K562 (cell line): ENCODE results near the gene SUPT3H. TPM values are rescaled to one million over a fixed set of nuclear protein-coding genes. Genes with fewer than 3 reads are reported as not detected.
A peak's percentile ranks its signal among the peaks of the same experiment; 100 is the strongest.

Source experiments
- ATF4 ChIP-seq: fragments of 450-650 bp; formaldehyde crosslinking; IDR thresholded peaks from 2 replicates; pipeline ENCODE4 v1.4.0; 2022; ENCODE audit warnings: mild to moderate bottlenecking, moderate library complexity
- CC2D1A ChIP-seq: fragments of 450-650 bp; IDR thresholded peaks from 2 replicates; pipeline ENCODE4 v1.6.1; 2017; ENCODE audit warnings: mild to moderate bottlenecking
- CREBBP ChIP-seq: IDR thresholded peaks from one replicate; pipeline ENCODE4 v1.6.1; 2012; ENCODE audit warnings: low read depth, mild to moderate bottlenecking, control low read depth, inconsistent platforms, low read length
- E2F3 ChIP-seq: fragments of 250-450 bp; sonication (Bioruptor Pico); IDR thresholded peaks from 2 replicates; pipeline ENCODE4 v1.4.0; 2020; ENCODE audit warnings: mild to moderate bottlenecking
- GABPB1 ChIP-seq: sonication (generic); formaldehyde crosslinking; IDR thresholded peaks from 2 replicates; pipeline ENCODE4 v1.8.0; 2022; ENCODE audit warnings: mild to moderate bottlenecking, missing genetic modification reagents
- GATA2 ChIP-seq: sonication (generic); formaldehyde crosslinking; IDR thresholded peaks from 2 replicates; pipeline ENCODE4 v1.4.0; 2020; ENCODE audit warnings: mild to moderate bottlenecking, missing genetic modification reagents
- MCM7 ChIP-seq, 2 experiments: fragments of 450-650 bp; IDR thresholded peaks; 2 replicates each; pipeline ENCODE4 v1.6.1; 2016 to 2018
- MTA3 ChIP-seq: fragments of 450-650 bp; formaldehyde crosslinking; IDR thresholded peaks from 2 replicates; pipeline ENCODE4 v1.6.1; 2017; ENCODE audit warnings: mild to moderate bottlenecking, borderline replicate concordance
- REST ChIP-seq, 2 experiments: fragments of 450-650 bp; formaldehyde crosslinking in 1 of 2; IDR thresholded peaks; 2 replicates each; pipeline versions ENCODE4 v1.4.0 to v1.6.1; 2014 to 2020; ENCODE audit warnings: mild to moderate bottlenecking in 2 of 2, borderline replicate concordance in 1 of 2, low read depth in 1 of 2
- SAFB ChIP-seq: fragments of 200-400 bp; formaldehyde crosslinking; IDR thresholded peaks from 2 replicates; pipeline ENCODE4 v1.6.1; 2017; ENCODE audit warnings: low read depth, low read length, borderline replicate concordance
- SMAD3 ChIP-seq: fragments of 450-650 bp; formaldehyde crosslinking; conservative IDR thresholded peaks from 2 replicates; pipeline ENCODE4 v1.4.0; 2020; ENCODE audit warnings: mild to moderate bottlenecking
- TAF7 ChIP-seq: fragments of 450-650 bp; IDR thresholded peaks from 2 replicates; pipeline ENCODE4 v1.6.1; 2016; ENCODE audit warnings: missing genetic modification characterization, missing compliant biosample characterization
- TOE1 ChIP-seq, 2 experiments: fragments of 450-650 bp in 1 of 2; sonication (generic) in 1 of 2; formaldehyde crosslinking in 1 of 2; IDR thresholded peaks; 2 replicates each; pipeline versions ENCODE4 v1.7.1 to v1.8.0; 2016 to 2022; ENCODE audit warnings: borderline replicate concordance in 2 of 2, mild to moderate bottlenecking in 2 of 2, antibody characterized with exemption in 1 of 2, inconsistent platforms in 1 of 2, low read depth in 1 of 2, missing genetic modification reagents in 1 of 2, moderate library complexity in 1 of 2
- ZBTB1 ChIP-seq: sonication (generic); formaldehyde crosslinking; IDR thresholded peaks from 2 replicates; pipeline ENCODE4 v1.8.1; 2023; ENCODE audit warnings: missing genetic modification reagents, low read depth, mild to moderate bottlenecking, borderline replicate concordance
- ZNF316 ChIP-seq: fragments of 450-650 bp; IDR thresholded peaks from 2 replicates; pipeline ENCODE4 v1.6.1; 2016
- polyA plus RNA-seq, 8 experiments: library from polyadenylated mRNA; depleted of rRNA in 4 of 8; stranded (reverse) in 5 of 8; unstranded in 3 of 8; fragments of >200 nt; fragmentation: Nextera tagmentation in 2 of 8; fragmentation: Illumina TruSeq in 1 of 8; extraction: Ambion mirVana in 2 of 8; extraction: Trizol in 1 of 8; gene quantifications; 2 replicates each; pipeline versions ENCODE4 v1.2.1 to v1.2.3, GENCODE V29; 2011 to 2014; ENCODE audit warnings: inconsistent platforms in 1 of 8, missing spikeins in 1 of 8
- total RNA-seq, 7 experiments: library from RNA; depleted of rRNA in 6 of 7; stranded (reverse); fragments of >200 nt in 6 of 7; fragmentation: Illumina TruSeq in 2 of 7; extraction: Trizol in 2 of 7; gene quantifications; 2 replicates each; pipeline versions ENCODE4 v1.2.1 to v1.2.3, GENCODE V29; 2011 to 2021; ENCODE audit warnings: low replicate concordance in 1 of 7
- TF ChIP-seq, protein P1 (sequence below), 2 experiments: IDR thresholded peaks; 2 replicates each; pipeline ENCODE4 v1.6.1; 2011; ENCODE audit warnings: borderline replicate concordance in 1 of 2, control low read depth in 1 of 2, low read depth in 1 of 2, low read length in 1 of 2, mild to moderate bottlenecking in 1 of 2, mixed read lengths in 1 of 2, moderate library complexity in 1 of 2; ENCODE audit not compliant: insufficient read depth in 1 of 2, insufficient read length in 1 of 2, poor library complexity in 1 of 2, severe bottlenecking in 1 of 2; ENCODE audit errors: extremely low read depth in 1 of 2

Gene SUPT3H
- total and polyA plus RNA-seq, 9 of the 15 experiments (the other 6 are each of a cell fraction or from before 2014, with no cell fraction given): 7.2 to 16.3 (median 11.9) TPM

GRCh38 chr6:45421709-45422502, 44.2 kb upstream of the SUPT3H start (continued):
- TF ChIP-seq, protein P1, sequence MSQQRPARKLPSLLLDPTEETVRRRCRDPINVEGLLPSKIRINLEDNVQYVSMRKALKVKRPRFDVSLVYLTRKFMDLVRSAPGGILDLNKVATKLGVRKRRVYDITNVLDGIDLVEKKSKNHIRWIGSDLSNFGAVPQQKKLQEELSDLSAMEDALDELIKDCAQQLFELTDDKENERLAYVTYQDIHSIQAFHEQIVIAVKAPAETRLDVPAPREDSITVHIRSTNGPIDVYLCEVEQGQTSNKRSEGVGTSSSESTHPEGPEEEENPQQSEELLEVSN (IDR thresholded peaks at IDR 0.05; ENCODE audit: borderline replicate concordance in 1 of 2, extremely low read depth in 1 of 2, insufficient read depth in 1 of 2, insufficient read length in 1 of 2, low read depth in 1 of 2, low read length in 1 of 2, poor library complexity in 1 of 2, severe bottlenecking in 1 of 2): peak; percentile 57 to 67
- no peak for TF ChIP-seq CREBBP
- peak; percentile 63; the same call in 1 of the 2 replicates for TF ChIP-seq REST (IDR thresholded peaks at IDR 0.05; ENCODE audit: borderline replicate concordance)
- peak; percentile 70; the same call in 1 of the 2 replicates for TF ChIP-seq REST (CRISPR knock-in tag; IDR thresholded peaks at IDR 0.05; ENCODE audit: low read depth)
- TF ChIP-seq SAFB: no peak
- no peak for TF ChIP-seq GATA2 (CRISPR knock-in tag)
- TF ChIP-seq ZNF316: no peak
- TF ChIP-seq E2F3: peak; percentile 58; the same call in 1 of the 2 replicates
- peak; percentile 4; the same call in 1 of the 2 replicates for TF ChIP-seq TOE1 (IDR thresholded peaks at IDR 0.05; ENCODE audit: borderline replicate concordance)
- no peak for TF ChIP-seq TOE1 (CRISPR knock-in tag; IDR thresholded peaks at IDR 0.05; ENCODE audit: borderline replicate concordance, low read depth)
- TF ChIP-seq ZBTB1 (CRISPR knock-in tag): no peak
- TF ChIP-seq MCM7 (IDR thresholded peaks at IDR 0.05): no peak
- peak; percentile 77; the same call in 1 of the 2 replicates for TF ChIP-seq MTA3
- TF ChIP-seq ATF4 (CRISPR knock-in tag): 0 out of 2 replicates have a peak, but pooled peaks have one; percentile 17
- TF ChIP-seq CC2D1A: no peak
- no peak for TF ChIP-seq TAF7 (tag)
- TF ChIP-seq GABPB1 (CRISPR knock-in tag): peak; percentile 41; the same call in 1 of the 2 replicates
- 0 out of 2 replicates have a peak, but pooled peaks have one; percentile 38 for TF ChIP-seq SMAD3
